Coronary artery (tissue), 2 donors: Measurements from ENCODE around the gene ZNF850.
"Not testable (repeated sequence)": the region's sequence is repeated elsewhere in the genome, so short reads cannot be mapped to it uniquely, and the experiment has no call there.

Experiments used
- DNase-seq: peaks from one replicate; pipeline ENCODE4 v3.0.0-alpha.2; 2017; ENCODE audit warnings: low spot score
- H3K27ac ChIP-seq, 2 donors: fragments of 200-600 bp; sonication (generic); one replicate each; pipeline ENCODE4 v1.5.1; 2016 to 2019
- H3K4me3 ChIP-seq: fragments of 200-600 bp; sonication (generic); 2 replicates; pipeline ENCODE4 v1.5.1; 2016; ENCODE audit warnings: mild to moderate bottlenecking, moderate library complexity
- CTCF ChIP-seq: fragments of 200-600 bp; sonication (generic); IDR thresholded peaks from one replicate; pipeline ENCODE4 v1.5.1; 2019; ENCODE audit warnings: antibody characterized with exemption

The ZNF850 gene

GRCh38 chr19:36772311-36773222, at the start of gene ZNF850:
ZNF850 (minus strand) TSS chr19:36772807; CDS start chr19:36762606, 10,201 bp downstream.
- TF ChIP-seq CTCF, result no peak
- Histone ChIP-seq H3K27ac (peak within 1 kb of the TSS; percentile 56 to 86), H3K4me3 (peak within 1 kb of the TSS; percentile 83)
- DNase-seq, result peak; percentile 95

- H3K4me3 ChIP-seq, result peak overlapping the region; percentile 28
- H3K27ac ChIP-seq, result no peak overlapping the region
- no peak for TF ChIP-seq CTCF
- DNase-seq, result no peak
Observed at GRCh38 chr19:36821758-36822157, 49.2 kb upstream of the ZNF850 start.

GRCh38 chr19:36819130-36819630, 46.6 kb upstream of the ZNF850 start:
- H3K27ac ChIP-seq, result no peak overlapping the region
- peak overlapping the region; percentile 21 for H3K4me3 ChIP-seq
- no peak for TF ChIP-seq CTCF
- DNase-seq, result no peak

GRCh38 chr19:36807029-36807428, 34.4 kb upstream of the ZNF850 start:
- H3K4me3 ChIP-seq, result no peak overlapping the region
- DNase-seq, result no peak
- no peak for TF ChIP-seq CTCF
- H3K27ac ChIP-seq, result no peak overlapping the region

GRCh38 chr19:36805364-36805763, 32.8 kb upstream of the ZNF850 start:
- H3K4me3 ChIP-seq, result no peak overlapping the region

GRCh38 chr19:36797786-36798108, 25.1 kb upstream of the ZNF850 start:
- TF ChIP-seq CTCF, result no peak
- peak overlapping the region; percentile 81 for H3K4me3 ChIP-seq
- H3K27ac ChIP-seq, result peak overlapping the region; percentile 64 to 74
- no peak for DNase-seq

More at GRCh38 chr19:36805364-36805763, 32.8 kb upstream of the ZNF850 start:
- H3K27ac ChIP-seq, result no peak overlapping the region
- TF ChIP-seq CTCF, result no peak
- no peak for DNase-seq

- TF ChIP-seq CTCF, result no peak
- H3K27ac ChIP-seq, result peak overlapping the region; percentile 64 to 74
- peak overlapping the region; percentile 81 for H3K4me3 ChIP-seq
- no peak for DNase-seq
Observed at GRCh38 chr19:36796714-36796992, 24.0 kb upstream of the ZNF850 start.

- DNase-seq, result not testable (repeated sequence)
Observed at GRCh38 chr19:36791420-36792141, 19.0 kb upstream of the ZNF850 start.

More at GRCh38 chr19:36791420-36792141, 19.0 kb upstream of the ZNF850 start:
- H3K27ac ChIP-seq, result not testable (repeated sequence)
- H3K4me3 ChIP-seq, result peak overlapping the region; percentile 28
